Stimulated activated CD4-positive, alpha-beta T cell treated with anti-CD3 and anti-CD28 coated beads, TNF-alpha, amount 100 ng/mL, for 24 hours (primary cell): Measurements from ENCODE around the gene SYNE1.
"Not testable (repeated sequence)": the region's sequence is repeated elsewhere in the genome, so short reads cannot be mapped to it uniquely, and the experiment has no call there.

Source experiments
- DNase-seq, 3 experiments: peaks; one replicate each; pipeline ENCODE4 v3.0.0-alpha.2; 2020; ENCODE audit warnings: low read depth in 3 of 3

SYNE1 gene, protein sequence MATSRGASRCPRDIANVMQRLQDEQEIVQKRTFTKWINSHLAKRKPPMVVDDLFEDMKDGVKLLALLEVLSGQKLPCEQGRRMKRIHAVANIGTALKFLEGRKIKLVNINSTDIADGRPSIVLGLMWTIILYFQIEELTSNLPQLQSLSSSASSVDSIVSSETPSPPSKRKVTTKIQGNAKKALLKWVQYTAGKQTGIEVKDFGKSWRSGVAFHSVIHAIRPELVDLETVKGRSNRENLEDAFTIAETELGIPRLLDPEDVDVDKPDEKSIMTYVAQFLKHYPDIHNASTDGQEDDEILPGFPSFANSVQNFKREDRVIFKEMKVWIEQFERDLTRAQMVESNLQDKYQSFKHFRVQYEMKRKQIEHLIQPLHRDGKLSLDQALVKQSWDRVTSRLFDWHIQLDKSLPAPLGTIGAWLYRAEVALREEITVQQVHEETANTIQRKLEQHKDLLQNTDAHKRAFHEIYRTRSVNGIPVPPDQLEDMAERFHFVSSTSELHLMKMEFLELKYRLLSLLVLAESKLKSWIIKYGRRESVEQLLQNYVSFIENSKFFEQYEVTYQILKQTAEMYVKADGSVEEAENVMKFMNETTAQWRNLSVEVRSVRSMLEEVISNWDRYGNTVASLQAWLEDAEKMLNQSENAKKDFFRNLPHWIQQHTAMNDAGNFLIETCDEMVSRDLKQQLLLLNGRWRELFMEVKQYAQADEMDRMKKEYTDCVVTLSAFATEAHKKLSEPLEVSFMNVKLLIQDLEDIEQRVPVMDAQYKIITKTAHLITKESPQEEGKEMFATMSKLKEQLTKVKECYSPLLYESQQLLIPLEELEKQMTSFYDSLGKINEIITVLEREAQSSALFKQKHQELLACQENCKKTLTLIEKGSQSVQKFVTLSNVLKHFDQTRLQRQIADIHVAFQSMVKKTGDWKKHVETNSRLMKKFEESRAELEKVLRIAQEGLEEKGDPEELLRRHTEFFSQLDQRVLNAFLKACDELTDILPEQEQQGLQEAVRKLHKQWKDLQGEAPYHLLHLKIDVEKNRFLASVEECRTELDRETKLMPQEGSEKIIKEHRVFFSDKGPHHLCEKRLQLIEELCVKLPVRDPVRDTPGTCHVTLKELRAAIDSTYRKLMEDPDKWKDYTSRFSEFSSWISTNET (N-terminal part only)

DNA sequence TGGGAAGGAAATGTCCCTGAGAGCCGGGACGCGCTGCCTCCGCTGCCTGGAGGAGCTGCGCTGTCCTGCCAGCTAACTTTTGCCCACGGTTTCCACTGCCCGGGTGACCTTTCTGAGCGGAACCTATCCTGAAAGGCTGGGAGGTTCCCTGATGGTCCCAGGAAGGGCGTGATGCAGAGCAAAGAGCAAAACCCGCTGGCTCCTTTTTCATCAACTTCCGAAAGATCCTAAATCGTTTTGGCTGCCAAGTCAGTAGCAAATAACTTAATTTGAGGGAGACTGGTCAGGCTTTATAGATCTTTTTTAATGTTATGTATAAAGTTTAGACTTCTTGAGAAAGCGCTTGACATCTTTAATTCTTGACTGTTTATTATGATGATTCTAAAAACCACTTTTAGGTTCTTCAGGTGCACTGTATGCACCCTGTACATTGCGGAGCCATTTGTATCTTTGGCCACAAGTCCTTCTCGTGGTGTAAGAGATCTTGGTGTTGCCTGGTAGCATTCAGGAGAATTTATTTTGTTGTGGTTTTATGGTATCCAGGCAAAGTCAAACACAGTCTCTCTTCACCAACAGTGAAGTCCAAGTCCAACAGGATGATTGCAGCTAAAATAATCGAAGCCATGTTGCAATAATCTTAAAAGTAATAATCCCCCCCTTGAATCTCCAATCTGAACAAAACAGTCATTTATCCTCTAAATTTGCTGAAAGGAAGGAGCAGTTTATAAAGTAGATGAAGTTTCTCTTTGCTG, at the start of gene SYNE1:
TSS of gene SYNE1 (minus strand) at position 67 of the 752 bp plus-strand sequence. CDS start 9,031 bp downstream, outside the sequence.
- DNase-seq = no peak

DNA sequence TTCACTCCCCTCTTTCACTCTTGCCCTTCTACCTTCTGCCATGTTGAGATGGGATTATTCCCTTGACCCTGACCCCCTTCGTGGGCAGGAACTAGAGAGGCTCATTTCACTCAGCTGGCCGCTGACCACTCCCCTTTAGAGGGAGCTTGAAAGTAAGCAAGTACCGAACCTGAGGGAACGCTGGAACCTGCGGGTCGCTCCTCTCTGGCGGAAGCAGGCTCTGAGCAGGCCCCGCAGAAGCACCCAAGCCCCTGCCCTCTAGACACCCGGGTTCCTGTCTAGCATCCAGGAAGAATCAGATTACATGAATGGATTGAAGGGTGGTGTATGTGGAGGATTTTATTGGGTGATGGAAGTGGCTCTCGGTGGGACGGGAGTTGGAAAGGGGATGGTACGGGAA, 48.7 kb upstream of the SYNE1 start:
- DNase-seq = no peak

DNA sequence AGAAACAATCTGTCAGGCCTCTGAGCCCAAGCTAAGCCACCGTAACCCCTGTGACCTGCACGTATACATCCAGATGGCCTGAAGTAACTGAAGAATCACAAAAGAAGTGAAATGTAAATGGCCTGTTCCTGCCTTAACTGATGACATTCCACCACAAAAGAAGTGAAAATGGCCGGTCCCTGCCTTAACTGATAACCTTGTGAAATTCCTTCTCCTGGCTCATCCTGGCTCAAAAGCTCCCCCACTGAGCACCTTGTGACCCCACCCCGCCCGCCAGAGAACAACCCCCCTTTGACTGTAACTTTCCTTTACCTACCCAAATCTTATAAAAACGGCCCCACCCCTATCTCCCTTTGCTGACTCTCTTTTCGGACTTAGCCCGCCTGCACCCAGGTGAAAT, 45.8 kb upstream of the SYNE1 start:
- DNase-seq = not testable (repeated sequence)

DNA sequence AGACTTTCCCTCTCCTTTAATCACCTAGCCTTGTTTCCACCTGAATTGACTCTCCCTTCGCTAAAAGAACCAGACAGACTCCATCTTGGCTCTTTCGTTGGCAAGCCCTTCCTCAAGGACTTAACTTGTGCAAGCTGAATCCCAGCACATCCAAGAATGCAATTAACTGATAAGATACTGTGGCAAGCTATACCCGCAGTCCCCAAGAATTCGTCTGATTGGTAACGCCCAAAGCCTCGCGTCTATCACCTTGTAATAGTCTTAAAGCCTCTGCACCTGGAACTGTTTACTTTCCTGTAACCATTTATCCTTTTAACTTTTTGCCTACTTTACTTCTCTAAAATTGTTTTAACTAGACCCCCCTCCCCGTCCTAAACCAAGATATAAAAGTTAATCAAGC, 45.0 kb upstream of the SYNE1 start:
- no peak for DNase-seq

GRCh38 chr6:152680879-152681517, 43.8 kb upstream of the SYNE1 start:
- DNase-seq = no peak

- no peak for DNase-seq
Measured at GRCh38 chr6:152680151-152680550, 43.0 kb upstream of the SYNE1 start.

GRCh38 chr6:152673236-152673635, 36.1 kb upstream of the SYNE1 start:
- DNase-seq = no peak

- DNase-seq = no peak
Measured at GRCh38 chr6:152671171-152671570, 34.0 kb upstream of the SYNE1 start.

GRCh38 chr6:152669895-152670294, 32.7 kb upstream of the SYNE1 start:
- no peak for DNase-seq

DNA sequence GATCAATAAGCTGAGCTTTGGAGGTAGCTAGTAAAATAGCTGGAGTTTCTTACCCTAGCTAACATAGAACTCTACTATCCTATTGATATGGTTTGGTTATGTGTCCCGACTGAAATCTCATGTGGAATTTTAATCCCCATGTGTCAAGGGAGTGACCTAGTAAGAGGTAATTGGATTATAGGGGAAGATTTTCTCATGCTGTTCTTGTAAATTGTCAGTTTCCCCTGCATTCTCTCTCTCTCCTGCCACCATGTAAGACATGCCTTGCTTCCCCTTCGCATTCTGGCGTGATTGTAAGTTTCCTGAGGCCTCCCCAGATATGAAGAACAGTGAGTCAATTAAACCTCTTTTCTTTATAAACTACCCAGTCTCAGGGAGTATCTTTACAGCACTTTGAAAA, 24.6 kb upstream of the SYNE1 start:
- no peak for DNase-seq

DNA sequence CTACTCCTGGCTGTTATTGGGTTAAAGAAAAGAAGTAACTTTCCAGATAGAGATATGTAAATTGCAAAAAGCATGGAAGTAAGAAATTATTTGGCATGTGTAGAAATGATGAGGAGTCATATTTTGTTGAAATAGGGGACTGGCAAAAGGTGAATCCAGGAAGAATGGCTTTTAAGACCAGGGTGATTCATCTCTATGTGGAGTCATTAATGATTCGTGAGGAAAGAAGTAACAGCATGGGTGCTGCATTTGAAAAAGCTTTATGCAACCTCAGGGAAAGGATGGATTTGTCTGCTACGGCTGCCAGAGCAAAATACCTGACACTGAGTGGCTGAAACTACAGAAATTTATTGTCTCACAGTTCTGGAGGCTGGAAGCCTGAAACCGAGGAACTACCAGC, 14.8 kb upstream of the SYNE1 start:
- no peak for DNase-seq

GRCh38 chr6:152648105-152648504, 10.9 kb upstream of the SYNE1 start:
- no peak for DNase-seq

- DNase-seq = not testable (repeated sequence)
Measured at GRCh38 chr6:152646732-152647131, 9.6 kb upstream of the SYNE1 start.

DNA sequence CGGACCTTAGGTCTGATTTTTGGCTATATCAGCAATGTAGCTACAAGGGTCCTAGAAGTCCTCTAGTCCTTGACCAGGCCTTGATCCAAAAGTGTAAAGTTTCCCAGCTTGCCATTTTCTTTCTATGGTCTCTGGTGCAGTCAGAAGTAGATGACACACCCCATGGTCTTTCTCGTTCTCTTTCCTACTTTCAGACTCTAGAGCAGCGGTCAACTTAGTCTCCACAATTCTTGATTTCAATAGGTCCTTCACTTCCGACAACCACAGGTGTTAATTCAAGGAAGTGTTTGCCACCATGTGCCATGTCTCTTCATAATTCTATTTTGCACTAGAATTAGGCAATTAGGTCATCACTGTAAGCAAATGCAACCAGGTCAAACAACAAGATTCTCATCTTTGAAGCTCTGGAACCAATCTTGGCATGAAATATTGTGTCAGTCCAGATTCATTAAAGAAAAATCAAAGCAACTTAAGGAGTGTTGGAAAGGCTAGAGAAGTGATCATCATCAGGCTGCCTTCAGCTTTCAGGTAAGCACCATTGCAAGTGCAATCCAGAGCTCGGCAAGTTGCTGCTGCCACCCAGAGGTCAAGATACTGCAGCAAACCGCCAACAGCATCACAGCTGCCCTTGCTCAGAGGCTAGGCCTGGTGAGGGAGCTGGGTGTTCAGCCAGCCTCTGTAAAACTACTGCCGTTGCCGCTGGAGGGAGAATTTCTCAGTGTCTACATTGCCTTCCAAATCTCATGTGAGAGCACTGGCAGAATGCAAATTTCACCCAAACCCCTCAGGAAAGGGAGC, 5.6 kb upstream of the SYNE1 start:
- peak in 1 of 3 experiments; percentile 16 for DNase-seq

DNA sequence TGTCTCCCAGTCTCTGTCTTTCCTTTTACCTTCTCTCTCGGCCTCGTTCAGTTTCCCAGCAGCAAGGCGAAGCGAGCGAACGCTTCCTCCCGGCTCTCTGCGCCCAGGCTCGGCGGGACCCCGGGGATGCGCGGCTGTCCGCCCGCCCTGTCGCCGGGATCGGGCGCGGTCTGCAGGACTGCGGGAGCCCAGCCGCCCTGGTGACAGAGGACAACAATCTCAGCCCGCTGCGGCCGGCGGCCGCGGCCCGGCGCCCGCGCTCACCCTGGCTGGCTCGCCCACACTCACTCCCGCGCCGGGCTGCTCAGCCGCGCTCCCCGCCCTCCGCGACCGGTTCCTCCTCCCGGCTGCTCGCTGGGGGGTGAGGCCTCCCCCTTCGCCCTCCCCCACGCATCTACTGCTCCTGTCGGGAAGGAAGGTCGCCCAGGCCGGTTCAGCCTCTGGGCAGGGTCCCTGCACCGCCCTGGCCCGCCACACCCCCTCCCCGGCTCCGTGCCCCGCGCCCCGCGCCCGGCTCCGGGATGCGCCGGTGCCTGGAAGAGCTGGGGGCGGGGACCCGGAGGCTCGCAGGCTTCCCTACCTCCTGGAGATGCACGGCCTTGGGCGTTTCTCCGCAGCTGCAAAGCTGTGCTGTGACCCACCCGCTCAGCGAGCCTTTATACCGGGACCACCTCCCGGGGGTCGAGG, 410 bp downstream of the SYNE1 start:
- DNase-seq = no peak

DNA sequence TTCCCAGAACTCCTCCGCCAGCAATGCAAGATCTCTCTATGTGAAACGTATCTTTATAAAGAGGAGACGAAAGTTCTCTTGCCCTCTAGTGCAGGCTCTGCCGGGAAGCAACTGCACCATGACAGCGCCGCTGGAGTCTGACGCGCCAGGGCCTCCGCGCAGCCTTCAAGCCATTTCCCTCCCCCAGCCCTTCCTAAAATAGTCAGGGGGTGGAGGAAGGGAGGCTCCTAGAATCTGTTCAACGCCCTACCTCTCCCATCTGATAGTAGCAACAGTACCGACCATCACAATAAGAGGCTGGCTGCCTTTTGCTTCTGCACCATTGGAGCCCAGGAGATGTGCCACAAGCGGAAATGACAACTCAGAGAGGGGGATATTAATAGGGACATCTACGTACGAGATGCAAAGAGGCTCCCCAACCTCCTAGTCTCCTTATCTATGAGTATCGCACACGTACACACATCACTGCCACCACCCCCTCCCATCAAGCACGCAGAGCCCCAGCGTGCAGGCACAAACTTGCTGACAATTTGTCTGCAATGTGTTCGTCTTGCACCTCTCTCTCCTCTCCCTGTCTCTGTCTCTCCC, 1.0 kb downstream of the SYNE1 start:
- DNase-seq = no peak

DNA sequence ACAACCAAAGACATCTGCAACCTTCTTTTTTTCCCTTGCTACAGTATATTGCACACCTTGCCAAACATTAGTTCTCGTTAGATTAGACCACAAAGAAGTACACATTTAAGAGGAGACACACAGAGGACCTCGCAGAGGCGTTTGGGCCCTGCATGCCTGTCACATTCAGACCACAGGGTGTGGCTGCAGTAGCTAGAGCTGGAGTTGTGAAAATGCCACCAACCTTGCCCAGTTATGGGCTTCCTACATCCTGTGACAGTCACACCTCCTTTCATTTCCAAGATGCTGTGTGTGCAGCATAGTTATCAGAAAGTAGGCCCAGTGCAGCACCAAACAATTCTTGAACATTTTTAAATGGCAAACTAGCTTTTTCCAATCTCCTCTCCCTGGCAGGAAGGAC, 2.4 kb downstream of the SYNE1 start:
- no peak for DNase-seq

GRCh38 chr6:152632121-152632782, 4.9 kb downstream of the SYNE1 start:
- no peak for DNase-seq

GRCh38 chr6:152631376-152631775, 5.8 kb downstream of the SYNE1 start:
- no peak for DNase-seq
